Measurements from ENCODE around the gene EVC. TPM values are rescaled to one million over a fixed set of nuclear protein-coding genes. Genes with fewer than 3 reads are reported as not detected.
"Not testable (repeated sequence)": the region's sequence is repeated elsewhere in the genome, so short reads cannot be mapped to it uniquely, and the experiment has no call there.

Gene EVC
- total and polyA plus RNA-seq, 2 of the 8 experiments (the other 6 are each of a cell fraction or from before 2014, with no cell fraction given) = 2.6 to 9.8 TPM

GRCh38 chr4:5812057-5812456, 101.1 kb downstream of the EVC start:
- H2BK20ac ChIP-seq (ENCODE audit: low read length); H3K14ac ChIP-seq (ENCODE audit: insufficient read length); H3K56ac ChIP-seq (replicated peaks; ENCODE audit: insufficient read length, low read depth, low read length); H3K4me2 ChIP-seq (ENCODE audit: insufficient read depth in 1 of 2, low read depth in 2 of 2, low read length in 2 of 2); H3K23ac ChIP-seq (ENCODE audit: insufficient read length); H2BK5ac ChIP-seq (ENCODE audit: low read depth, low read length); FAIRE-seq; H3K23me2 ChIP-seq (ENCODE audit: low read depth, low read length); H3K9me3 ChIP-seq (ENCODE audit: insufficient read depth in 2 of 2, low read depth in 1 of 2, low read length in 1 of 2); DNase-seq (ENCODE audit: low read depth in 1 of 2, low spot score in 2 of 2); H4K91ac ChIP-seq (replicated peaks; ENCODE audit: insufficient read length, low read length); H3K9ac ChIP-seq (replicated peaks in 1 of 4; ENCODE audit: extremely low read depth in 1 of 4, low read depth in 3 of 4, low read length in 3 of 4); POLR2A ChIA-PET (ENCODE audit: partially characterized antibody); H2BK120ac ChIP-seq (replicated peaks; ENCODE audit: low read depth, low read length); H3K4me3 ChIP-seq (ENCODE audit: extremely low read depth in 1 of 4, insufficient read depth in 2 of 4, low read depth in 3 of 4, low read length in 4 of 4); H3K4ac ChIP-seq (replicated peaks; ENCODE audit: insufficient read length, low read depth, low read length); H3K79me1 ChIP-seq (ENCODE audit: low read depth, low read length); H2BK15ac ChIP-seq (ENCODE audit: low read length); H2BK12ac ChIP-seq (ENCODE audit: low read depth, low read length); H3K27me3 ChIP-seq (replicated peaks in 1 of 4; ENCODE audit: control insufficient read depth in 3 of 4, extremely low read depth in 1 of 4, insufficient read depth in 3 of 4, low read length in 3 of 4); H3K27ac ChIP-seq (ENCODE audit: low read depth, low read length); H2AFZ ChIP-seq (ENCODE audit: low read length); H4K8ac ChIP-seq (ENCODE audit: extremely low read depth, insufficient read depth, low read length); H2AK5ac ChIP-seq (ENCODE audit: low read depth, low read length); H3K79me2 ChIP-seq (ENCODE audit: control insufficient read depth in 1 of 2, insufficient read depth in 2 of 2, low read length in 2 of 2); H4K5ac ChIP-seq (ENCODE audit: insufficient read length, low read depth, low read length); H3K4me1 ChIP-seq (replicated peaks in 1 of 4; ENCODE audit: control insufficient read depth in 3 of 4, insufficient read depth in 4 of 4, low read length in 3 of 4); H3K18ac ChIP-seq (ENCODE audit: extremely low read depth, low read length): not testable (repeated sequence)
- H4K20me1 ChIP-seq (replicated peaks in 1 of 2; ENCODE audit: control insufficient read depth in 1 of 2, insufficient read depth in 2 of 2, low read length in 2 of 2) = peaks cover 0 to 12% of the 10 kb centered on the region in 2 experiments
- WGBS, 2 experiments (ENCODE audit: extremely low coverage in 1 of 2, insufficient coverage in 1 of 2, insufficient read length in 1 of 2, insufficient replicate concordance in 2 of 2, low coverage in 1 of 2, low lambda C conversion rate in 2 of 2, missing lambda C conversion rate in 1 of 2) = 85% methylated on average over 4 of the region's 5 CpGs; no CpG with 5 or more reads in 1 of the 2 experiments
- CTCF ChIA-PET (ENCODE audit: partially characterized antibody) = interaction anchor here (0.6 to 2.6 kb wide), 21 partner anchors 9 to 928 kb away, joined by 3 to 36 read pairs (median 3); no protein-coding TSS in a partner anchor
- H3K36me3 ChIP-seq (ENCODE audit: control insufficient read depth in 2 of 4, insufficient read depth in 4 of 4, low read length in 3 of 4) = peaks cover 2 to 23% (median 9%) of the 10 kb centered on the region in 4 experiments; a peak in 5 of 8 replicates

Measured in H1 (cell line).